GM21515 (cell line): ENCODE results near the gene IL20RA.

Experiments used
- ATAC-seq: cut with Tn5 transposase; IDR thresholded peaks from one replicate; pipeline ENCODE4 v1.9.1; 2021; ENCODE audit not compliant: unreplicated experiment

Gene IL20RA

DNA sequence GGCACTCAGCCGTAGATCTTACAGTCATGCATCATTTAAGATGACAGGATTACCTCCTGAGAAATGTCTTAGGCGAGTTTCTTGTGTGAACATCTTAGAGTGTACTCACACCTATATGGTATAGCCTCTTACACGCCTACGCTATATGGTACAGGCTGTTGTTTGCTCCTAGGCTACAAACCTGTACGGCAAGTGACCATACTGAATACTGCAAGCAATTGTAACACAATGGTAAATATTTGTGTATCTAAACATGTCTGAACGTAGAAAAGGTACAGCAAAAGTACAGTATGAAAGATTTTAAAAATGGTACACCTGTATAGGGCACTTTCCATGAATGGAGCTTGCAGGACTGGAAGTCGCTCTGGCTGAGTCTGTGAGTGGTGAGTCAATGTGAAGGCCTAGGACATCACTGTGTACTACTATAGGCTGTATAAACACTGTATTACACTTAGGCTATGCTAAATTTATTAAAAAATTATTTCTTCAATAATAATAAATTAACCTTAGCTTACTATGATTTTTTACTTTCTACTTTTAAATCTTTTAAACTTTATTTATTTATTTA, 541 bp upstream of the IL20RA start:
- ATAC-seq = no peak

DNA sequence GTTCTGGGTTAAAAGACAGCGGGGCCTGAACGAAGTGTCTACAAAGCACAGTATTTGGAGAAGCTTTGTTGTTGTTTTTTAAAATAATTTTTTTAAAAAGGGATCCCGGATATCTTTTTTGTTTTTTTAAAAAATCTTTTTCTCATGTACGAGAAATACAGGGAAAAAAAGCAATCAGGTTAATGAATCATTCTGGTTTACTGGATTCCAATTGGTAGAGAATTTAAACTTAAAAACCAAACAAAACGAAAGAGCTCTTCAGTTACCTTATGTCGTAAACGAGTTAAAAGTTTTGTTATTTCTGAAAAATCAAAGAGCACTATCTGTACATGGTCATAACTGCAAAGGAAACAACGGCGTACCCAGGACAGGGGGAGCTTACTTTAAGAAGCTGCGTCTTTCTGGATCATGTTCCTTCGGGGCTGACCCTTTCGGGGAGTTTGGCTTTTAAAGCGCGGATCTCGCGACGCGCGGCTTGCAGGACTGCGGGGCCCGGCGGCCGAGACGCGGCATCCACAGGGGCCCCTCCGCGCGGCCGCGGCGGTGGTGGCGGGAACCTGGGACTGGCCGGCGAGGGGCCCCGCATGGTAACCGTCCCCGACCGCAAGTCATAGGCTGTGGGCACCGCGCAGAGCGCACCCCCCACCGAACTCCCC, 927 bp downstream of the IL20RA start:
- ATAC-seq = no peak

DNA sequence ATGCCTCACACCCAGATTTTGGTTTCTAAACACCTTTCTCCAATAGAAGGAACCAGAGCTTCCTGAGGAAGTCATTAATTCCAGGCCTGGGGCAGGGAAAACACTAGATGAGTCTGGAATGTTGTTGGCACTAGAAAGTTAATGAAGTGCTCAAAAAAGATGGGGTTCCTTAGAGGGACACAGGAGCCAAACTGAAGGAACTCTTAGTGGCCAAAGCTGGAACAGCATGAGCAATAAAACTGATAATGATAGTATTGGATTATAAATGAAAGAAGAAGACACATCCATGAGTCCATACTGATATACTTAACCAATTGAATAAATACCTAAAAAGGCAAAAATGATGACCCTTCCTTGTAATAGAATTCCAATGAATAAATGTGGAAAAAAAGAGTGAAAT, 4.4 kb downstream of the IL20RA start:
- no peak for ATAC-seq

DNA sequence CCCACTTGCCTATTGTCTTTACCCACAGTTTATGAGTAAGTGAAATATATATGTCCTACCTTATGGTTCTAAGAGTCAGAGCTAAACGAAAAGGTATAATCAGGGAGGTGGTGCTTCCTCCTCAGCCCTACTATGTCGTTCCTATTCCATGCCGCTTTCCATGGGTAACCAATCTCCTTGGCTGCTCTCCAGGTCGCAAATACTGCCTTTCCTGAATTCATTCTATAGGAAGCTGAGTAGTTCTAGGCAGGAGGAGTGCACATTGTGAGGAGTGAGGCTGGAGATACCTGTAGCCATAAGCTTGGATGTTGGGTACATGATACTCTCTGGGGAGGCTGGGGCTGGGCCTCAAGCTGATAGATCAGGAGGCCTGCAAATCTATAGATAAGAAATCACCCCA, 5.8 kb downstream of the IL20RA start:
- ATAC-seq = no peak

DNA sequence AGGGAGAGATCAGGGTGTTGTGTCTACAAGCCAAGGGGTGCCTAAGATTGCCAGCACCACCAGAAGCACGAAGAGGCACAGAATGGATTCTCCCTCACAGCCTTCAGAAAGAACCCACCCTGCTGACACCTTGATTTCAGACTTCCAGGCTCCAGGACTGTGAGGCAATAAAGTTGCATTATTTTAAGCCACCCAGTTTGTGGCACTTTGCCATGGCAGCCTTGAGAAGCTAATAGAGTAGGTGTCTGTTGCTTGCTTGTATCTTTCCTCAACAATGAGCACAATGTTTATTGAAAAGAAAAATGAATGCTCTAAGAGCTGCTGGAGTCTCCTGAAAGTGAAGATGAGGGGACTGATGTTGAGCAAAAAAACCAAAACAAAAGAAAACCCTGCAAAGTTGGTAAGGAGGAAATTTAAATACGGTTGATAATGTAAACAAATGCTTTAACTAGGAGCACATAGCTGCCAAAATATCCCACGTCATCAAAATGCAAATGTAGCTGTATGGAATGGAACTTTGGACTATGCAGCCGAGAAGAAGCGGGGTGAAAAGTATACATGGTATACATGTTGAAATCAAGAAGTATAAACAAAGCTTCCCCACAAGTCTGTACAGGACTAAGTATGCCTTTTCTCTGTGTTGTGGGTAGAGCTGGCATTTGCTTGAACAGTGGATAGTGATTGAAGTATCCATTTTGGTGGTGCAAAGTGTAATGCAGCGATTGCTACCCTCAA, 8.0 kb downstream of the IL20RA start:
- ATAC-seq = no peak

DNA sequence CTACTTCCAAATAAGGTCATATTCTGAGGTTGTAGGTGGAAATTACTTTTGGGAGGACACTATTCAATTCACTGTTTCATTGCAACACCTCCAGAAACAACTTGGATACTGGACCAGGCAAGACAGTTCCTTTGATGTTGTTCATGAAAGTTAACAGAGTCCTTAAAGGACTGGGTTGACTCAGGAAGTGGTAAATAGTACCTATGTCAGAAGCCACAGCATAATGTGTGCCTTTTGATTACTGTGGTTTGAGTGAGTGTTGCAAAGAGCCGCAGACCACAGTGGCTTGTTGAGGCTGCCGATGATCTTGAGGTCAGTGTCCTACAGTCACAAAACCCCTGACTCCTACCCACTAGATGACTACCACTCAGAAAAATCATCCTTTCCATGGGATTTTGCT, 10.9 kb downstream of the IL20RA start:
- peak; percentile 97 for ATAC-seq

DNA sequence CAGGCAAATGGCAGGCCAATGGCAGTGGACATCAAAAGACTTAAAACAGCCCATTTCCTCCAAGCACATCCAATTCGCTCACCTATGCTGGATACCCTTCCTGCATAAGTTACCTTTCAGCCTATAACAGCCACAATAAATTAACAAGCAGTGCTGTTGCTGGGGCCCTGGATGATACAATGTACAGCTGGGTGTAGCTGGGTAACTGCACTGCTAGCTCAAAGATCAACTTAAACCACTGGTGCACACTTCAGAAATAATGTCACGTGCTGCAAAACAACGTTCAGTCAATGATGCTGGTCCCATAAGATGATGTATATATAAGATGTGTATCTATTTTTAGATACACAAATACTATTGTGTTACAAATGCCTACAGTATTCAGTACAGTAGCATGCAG, 13.6 kb downstream of the IL20RA start:
- ATAC-seq = no peak

DNA sequence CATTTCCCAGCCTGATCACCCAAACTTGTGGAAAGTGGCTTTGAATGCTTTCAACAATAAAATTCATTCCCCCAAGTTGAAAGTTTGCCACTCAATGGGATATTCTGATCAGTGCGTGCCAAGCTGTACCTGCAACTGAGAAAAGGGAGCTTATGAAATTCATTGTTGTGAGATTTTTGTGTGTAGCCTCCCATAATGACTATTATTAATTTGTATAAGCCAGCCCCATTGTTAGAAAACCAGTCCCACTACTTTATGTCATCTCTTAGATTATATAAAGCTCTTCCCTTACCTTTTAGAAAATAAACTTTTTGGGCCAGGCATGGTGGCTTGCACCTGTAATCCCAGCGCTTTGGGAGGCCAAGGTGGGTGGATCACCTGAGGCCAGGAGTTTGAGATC, 15.9 kb downstream of the IL20RA start:
- ATAC-seq = no peak

DNA sequence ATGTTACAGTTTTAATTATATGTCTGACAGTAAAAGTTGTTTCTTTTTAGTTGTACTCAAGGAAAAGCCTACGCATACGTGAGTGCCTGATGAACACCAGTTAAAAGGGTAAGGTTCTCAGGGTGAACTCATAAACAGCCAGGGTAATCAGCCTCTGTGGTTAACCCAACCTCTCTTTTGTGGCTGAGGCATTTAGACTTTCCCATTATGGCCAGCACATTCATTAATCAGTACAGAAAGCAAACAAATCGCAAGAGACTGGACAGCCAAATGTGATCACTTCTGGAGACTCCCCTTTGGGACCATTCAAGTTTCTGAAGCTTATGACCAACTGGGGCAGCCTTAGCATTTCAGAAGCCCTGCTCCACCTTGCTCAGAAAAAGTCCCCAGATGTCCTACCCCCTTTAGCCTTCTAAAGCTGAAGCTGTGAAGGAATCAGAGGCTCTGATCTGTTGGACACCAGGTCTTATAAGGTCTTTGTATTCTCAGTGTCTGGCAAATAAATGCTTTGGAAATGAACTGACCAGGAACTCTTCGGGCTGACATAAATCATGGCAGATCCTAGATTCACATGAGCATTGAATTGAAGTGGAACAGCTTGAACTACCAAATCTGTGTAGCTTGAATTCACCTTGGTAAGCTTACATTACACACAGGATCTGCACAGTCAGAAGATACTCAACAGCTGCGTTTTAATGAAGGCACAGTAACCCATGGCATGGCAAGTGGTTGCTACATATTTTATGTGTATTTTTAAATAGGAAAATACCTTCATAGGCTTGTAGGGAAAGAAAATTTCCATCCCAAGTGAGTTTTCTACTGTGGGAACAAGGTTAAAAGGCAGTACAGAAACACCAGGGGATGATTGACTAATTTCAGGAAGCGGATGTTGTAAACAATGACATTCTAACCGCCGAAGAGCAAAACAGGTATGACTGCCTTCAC, 18.7 kb downstream of the IL20RA start:
- ATAC-seq = no peak

DNA sequence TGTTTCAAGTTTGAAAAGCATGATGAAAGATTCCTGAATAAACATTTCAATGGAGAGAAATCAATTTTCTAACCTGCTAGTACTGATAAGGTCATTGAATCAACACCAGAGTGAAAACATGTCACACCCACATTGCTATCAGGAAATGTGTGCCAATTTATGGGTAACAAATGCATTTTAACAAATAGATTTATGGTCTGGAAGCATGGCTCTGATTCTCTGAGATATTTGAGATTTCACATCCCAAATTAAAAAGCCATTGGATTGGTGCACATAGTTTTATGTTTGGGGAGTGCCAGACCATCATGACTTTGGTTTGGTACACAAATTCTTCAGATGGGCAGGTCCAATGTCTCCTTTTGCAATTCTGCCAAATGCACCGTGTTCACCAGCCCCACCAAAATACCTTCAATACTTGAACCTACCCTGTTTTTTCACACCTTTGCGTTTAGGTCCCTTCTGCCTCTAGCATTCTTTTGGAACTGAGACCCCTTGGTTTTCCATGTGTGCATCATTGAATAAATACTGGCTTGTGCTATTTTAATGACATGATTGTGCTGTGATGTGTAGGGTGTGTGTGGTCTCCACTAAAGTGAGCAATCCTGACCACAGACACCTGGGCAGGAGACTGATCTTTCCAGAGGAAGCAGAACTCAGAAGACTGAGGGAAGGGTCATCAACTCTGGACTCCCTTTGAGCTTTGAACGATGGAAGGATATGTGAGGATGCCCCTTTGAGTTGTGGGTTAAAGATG, 20.4 kb downstream of the IL20RA start:
- ATAC-seq = no peak

DNA sequence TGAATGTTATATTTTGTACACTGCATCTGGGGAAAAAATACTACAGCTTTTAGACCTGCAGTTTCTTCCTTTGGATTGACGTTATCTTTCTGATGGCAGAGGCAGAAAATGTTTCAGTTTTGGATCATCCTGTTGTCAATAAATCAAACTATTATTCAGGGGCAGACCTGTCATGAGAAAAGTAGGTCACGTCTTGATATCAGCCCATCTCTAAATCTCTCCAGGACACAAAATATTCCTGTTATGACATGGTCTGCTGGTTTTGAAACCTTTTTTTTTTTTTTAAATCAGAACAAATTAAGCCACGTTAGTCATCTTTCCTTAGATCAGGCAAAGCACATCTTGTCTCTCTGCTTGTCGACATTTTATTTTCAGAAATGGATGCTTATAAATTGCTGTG, 24.0 kb downstream of the IL20RA start:
- ATAC-seq = no peak

DNA sequence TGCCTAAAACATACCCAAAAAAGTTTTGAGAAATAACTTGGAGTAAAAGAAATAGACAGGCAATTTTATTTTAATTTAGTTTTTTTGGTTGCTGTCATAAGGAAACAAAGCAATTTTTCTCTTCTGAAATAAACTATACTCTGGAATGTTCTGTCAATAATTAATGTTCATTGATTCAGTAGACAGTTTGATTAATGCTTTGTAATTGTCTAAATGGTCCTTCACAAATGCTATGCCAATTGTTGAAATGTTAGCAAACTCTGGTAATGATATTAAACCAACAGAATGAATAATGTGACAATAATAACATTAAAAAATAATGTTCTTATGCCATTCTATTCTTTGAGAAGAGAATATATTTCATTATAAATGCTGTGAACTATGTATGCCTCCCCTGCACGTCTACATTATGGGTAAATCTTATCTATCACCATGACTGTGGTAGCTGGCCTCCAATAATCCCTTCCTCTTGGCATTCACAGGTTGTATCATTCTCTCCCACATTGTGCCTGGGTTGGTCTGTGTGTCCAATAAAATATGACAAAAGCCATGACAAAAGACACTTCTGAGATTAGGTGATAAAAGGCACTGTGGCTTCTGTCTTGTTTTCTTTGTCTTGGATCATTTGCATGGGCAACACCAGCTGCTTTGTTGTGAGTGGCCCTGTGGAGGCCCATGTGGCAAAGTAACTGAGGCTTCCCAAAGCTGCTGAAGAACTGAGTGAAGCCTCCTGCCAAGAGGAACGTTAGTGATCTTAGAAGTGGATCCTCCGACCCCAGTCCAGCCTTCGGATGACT, 25.1 kb downstream of the IL20RA start:
- ATAC-seq = no peak

DNA sequence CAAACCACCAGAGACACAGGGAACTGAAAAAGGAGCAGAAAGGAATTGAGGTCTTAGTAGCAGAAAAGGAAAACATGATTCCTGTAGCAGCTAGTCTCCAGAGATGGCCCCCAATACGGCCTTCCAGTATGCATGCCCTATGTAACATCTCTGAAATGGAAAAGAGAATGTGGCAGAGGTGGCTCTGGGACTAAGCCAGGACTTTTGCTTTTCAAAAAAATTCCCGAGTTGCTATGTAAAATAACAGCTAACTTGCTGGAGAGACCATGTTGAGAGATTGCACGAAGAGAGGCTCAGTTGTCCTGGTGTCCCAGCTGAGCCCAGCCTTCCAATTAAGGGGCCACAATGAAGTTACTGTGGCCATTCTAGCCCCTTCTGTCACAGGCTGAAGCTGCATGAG, 27.7 kb downstream of the IL20RA start:
- ATAC-seq = no peak

DNA sequence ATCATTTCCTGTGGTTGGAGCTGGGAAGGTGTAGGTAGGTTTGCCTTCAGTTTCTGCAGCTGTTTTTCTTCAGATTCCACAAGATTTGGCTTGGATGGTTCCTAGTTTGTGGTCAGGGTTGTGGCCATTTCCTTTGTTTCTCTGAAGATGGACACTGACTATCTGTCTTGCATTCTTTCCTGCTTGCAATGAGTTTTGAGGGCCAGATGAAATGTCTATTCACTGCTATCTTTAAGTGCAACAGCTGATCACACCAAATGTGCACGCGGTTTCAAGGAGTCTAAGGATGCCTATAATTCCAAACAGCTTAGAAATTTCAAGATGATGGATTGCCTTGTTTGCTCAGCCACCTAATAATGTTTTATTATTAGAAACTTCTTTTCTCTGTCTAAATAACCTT, 28.4 kb downstream of the IL20RA start:
- no peak for ATAC-seq

DNA sequence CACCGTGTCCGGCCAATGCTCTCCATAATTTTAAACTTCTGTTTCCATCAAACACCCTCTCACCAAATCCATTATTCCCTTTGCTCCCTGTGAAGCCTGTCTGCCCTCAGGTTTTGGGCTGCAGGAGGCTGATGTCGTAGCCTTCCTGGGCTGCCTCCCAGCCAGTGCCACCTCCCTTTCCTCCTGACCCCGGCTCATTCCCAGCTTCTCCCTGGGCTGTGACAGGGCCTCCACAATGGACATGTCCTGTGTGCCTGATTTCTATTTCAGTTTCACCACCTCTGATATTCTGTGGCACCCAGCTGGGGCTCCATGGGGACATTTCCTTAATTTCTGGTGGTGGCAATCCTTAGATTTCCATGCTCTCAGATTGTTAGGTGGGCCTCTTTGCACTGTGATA, 28.8 kb downstream of the IL20RA start:
- no peak for ATAC-seq

DNA sequence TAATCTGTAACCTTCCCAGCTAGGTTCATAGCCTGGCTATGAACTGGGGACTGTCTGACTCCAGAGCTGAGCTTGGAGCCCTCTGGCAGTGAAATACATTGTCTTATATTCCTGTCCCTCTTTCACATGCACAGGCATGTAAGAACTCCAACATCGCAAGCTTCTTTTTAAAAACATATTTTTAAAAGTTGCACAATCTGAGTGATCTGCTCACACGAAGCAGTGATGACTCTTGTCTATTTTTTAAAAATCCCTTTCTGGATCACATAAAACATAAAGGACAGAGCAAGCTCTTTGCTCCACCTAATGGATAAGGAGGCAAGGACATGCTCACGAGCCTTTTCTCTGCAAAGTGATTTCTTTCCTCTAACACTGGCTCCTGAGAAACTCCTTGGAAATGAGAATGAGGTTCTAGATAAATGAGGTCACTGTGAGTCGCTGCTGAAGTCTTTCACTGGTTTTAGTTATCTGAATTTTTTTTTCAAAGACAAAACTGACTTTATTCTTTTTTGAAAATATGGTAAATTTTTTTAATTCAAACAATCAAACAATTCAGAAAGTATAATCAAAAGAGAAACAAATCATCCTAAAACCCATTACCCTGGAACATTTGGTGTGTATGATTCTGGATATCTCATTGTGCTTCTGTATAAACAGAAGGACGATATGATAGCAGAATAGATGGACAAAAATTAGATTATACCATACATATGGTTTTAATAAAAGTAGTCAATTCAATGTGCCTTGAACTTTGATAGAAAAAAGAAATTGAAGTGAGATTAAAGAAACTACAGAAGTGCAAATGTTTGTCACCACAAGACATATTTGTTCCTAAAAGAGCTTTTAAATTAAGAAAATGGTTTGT, 30.8 kb downstream of the IL20RA start:
- no peak for ATAC-seq

DNA sequence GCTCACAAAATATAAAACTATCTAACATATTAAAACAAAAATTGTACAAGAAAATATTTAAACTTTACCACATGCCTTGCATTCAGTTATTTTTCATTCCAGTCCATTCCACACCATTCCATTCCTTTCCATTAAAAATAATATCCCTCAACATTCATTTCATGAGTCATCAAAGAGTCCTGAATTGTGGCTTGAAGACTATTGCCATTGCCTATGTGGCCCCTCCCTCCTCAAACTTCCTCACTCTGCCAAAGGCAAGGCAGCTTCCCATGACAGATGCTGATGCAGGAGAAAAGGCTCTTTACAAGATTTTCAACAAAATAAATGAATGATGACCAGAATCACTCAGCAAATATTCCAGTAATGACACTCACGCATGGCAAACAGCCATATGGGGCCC, 31.7 kb downstream of the IL20RA start:
- ATAC-seq = no peak

DNA sequence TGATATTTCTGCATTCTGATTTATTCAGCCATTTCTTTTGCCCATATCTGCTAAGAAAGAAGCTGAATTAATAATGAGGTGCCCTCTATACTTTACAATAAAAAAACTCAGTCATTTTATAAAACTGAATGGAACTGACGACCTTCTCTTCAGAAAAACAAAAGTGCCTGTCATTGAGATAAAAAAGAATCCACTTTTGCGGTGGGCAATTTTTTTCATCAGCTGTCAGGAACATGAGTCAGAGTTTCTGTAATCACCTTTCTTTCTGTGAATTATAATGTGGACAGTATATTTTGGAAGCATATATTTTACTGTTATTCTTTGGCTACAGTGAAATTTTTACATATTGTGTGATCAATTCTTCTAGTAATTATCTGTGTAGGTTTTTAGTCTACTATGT, 33.4 kb downstream of the IL20RA start:
- ATAC-seq = no peak

DNA sequence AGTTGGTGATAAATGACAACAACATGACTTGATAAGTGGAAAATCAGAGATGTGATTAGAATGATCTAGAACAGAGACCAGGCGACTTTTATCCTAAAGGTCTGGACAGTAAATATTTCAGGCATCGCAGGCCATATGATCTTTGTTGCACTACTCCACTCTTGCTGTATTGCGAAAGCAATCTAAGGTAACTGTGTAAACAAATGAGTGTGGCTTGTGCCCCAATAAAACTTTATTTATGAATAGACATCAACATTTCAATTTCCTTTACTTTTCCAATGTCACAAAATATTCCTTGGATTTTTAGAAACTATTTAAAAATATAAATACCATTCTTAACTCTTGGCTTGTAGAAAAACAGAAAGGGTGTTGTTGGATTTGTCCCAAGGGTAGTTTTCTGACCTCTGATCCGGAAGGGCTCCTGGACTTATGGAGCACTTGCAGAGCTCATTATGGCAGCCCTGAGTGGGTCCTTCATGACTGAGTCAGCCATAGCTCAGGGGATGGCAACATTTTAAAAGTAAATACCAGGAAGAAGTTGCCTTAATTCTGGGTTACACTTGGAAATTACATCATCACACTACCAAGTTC, 34.5 kb downstream of the IL20RA start:
- ATAC-seq = no peak
